Measurements from ENCODE around the gene PROX1.

The PROX1 gene

DNA sequence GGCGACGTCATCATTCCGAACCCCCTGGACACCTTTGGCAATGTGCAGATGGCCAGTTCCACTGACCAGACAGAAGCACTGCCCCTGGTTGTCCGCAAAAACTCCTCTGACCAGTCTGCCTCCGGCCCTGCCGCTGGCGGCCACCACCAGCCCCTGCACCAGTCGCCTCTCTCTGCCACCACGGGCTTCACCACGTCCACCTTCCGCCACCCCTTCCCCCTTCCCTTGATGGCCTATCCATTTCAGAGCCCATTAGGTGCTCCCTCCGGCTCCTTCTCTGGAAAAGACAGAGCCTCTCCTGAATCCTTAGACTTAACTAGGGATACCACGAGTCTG is 10.0 kb downstream of the PROX1 start:
- no peak for TF ChIP-seq CTCF (IDR thresholded peaks at IDR 0.05; ENCODE audit: control insufficient read depth, insufficient read depth, low read depth, low read length, missing control alignments)
- H3K4me3 ChIP-seq (ENCODE audit: control insufficient read depth, low read depth, low read length): no peak overlapping the region
- DNase-seq (ENCODE audit: low read depth): no peak

DNA sequence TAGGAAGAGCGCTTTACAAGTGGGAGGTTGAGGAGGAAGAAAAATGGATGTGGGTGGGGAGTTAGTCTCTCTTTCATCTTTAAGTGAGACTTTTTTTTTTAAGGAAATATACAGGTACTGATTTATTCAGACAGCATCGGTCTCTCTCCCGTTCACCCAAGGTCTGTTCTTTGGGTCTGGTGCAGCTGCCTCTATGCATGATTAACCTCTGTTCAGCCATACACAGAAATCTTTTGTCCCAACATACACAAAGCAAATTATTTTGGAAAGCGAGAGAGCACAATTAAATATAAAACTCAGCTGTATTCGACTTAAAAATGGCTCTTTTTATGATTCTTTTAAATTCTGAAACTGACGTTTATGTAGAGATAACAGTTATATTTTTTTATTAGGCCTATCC is 11.0 kb downstream of the PROX1 start:
- DNase-seq (ENCODE audit: low read depth): no peak
- no peak overlapping the region for H3K4me3 ChIP-seq (ENCODE audit: control insufficient read depth, low read depth, low read length)
- TF ChIP-seq CTCF (IDR thresholded peaks at IDR 0.05; ENCODE audit: control insufficient read depth, insufficient read depth, low read depth, low read length, missing control alignments): no peak

DNA sequence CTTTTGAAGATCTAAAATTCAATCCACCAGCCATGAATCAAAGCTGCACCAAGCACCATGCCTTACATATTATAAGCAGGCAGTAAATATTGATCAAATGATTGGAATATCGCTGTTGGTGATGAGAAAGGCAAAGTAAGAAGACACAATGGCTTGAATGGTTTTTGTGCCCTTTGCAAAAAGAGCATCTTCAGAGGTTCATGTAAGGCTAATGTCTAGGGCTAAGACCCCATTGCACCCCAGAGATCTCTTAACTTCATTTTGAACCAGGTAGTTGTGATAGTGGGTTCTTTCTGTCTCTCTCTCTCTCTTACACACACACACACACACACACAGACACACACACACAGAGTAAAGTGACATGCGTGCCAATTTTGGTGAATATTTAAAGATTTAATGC is 12.0 kb downstream of the PROX1 start:
- no peak overlapping the region for H3K4me3 ChIP-seq (ENCODE audit: control insufficient read depth, low read depth, low read length)
- no peak for TF ChIP-seq CTCF (IDR thresholded peaks at IDR 0.05; ENCODE audit: control insufficient read depth, insufficient read depth, low read depth, low read length, missing control alignments)
- no peak for DNase-seq (ENCODE audit: low read depth)

- no peak for DNase-seq (ENCODE audit: low read depth)
Measured at GRCh38 chr1:214002060-214002459, 14.3 kb downstream of the PROX1 start.

DNA sequence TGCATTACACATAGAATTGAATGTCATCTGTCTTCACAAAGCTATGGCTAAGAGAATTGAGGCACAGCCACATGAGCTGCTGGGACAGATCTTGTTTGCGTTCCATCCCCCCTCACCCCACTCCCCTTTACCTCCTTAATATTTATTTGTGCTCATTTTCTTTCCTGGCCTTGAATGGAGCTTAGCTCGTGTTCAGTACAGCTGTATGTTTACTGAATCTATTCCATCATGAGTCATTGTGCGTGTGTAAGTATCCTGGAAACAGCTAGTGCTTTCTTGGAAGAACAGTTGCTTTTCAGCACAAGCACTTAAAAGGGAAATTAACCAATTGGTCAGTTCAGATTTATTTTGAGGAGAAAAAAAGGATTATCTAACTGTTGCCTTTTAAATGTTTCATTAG is 14.7 kb downstream of the PROX1 start:
- DNase-seq (ENCODE audit: low read depth): no peak
- no peak for TF ChIP-seq CTCF (IDR thresholded peaks at IDR 0.05; ENCODE audit: control insufficient read depth, insufficient read depth, low read depth, low read length, missing control alignments)
- H3K4me3 ChIP-seq (ENCODE audit: control insufficient read depth, low read depth, low read length): no peak overlapping the region

More at GRCh38 chr1:214002060-214002459, 14.3 kb downstream of the PROX1 start:
- no peak overlapping the region for H3K4me3 ChIP-seq (ENCODE audit: control insufficient read depth, low read depth, low read length)
- no peak for TF ChIP-seq CTCF (IDR thresholded peaks at IDR 0.05; ENCODE audit: control insufficient read depth, insufficient read depth, low read depth, low read length, missing control alignments)

GRCh38 chr1:214003233-214003632 is 15.5 kb downstream of the PROX1 start:
- no peak overlapping the region for H3K4me3 ChIP-seq (ENCODE audit: control insufficient read depth, low read depth, low read length)
- TF ChIP-seq CTCF (IDR thresholded peaks at IDR 0.05; ENCODE audit: control insufficient read depth, insufficient read depth, low read depth, low read length, missing control alignments): no peak
- no peak for DNase-seq (ENCODE audit: low read depth)

- no peak for DNase-seq (ENCODE audit: low read depth)
- H3K4me3 ChIP-seq (ENCODE audit: control insufficient read depth, low read depth, low read length): no peak overlapping the region
- no peak for TF ChIP-seq CTCF (IDR thresholded peaks at IDR 0.05; ENCODE audit: control insufficient read depth, insufficient read depth, low read depth, low read length, missing control alignments)
Measured at GRCh38 chr1:214004014-214004413, 16.2 kb downstream of the PROX1 start.

All from AG09309 (cell line).